NCI-H446 (cell line): Measurements from ENCODE around the gene GRM8.
A peak's percentile ranks its signal among the peaks of the same experiment; 100 is the strongest.

Experiments
- DNase-seq, 2 experiments: peaks; one replicate each; lab custom pipeline; 2025; lab: John Stamatoyannopoulos, UW

GRM8 gene

DNA sequence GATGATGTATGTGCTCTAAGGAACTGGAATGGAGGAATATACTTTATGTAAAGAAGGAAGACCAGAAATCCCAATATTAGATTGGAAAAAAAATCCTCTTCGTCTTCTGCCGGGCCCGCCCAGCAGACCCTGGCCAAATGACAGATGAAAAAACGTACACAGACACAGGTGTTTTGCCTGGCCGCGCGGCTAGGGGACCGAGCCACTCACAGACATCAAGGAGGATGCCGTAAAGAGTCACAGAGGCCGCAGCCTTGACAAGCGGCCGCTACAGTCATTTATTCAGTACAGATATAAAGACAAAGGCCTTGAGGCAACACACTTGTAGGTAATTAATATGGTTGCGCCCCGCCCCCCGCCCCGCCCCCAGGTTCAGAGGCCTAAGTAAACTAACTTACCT is 594.1 kb downstream of the GRM8 start:
- no peak for DNase-seq

DNA sequence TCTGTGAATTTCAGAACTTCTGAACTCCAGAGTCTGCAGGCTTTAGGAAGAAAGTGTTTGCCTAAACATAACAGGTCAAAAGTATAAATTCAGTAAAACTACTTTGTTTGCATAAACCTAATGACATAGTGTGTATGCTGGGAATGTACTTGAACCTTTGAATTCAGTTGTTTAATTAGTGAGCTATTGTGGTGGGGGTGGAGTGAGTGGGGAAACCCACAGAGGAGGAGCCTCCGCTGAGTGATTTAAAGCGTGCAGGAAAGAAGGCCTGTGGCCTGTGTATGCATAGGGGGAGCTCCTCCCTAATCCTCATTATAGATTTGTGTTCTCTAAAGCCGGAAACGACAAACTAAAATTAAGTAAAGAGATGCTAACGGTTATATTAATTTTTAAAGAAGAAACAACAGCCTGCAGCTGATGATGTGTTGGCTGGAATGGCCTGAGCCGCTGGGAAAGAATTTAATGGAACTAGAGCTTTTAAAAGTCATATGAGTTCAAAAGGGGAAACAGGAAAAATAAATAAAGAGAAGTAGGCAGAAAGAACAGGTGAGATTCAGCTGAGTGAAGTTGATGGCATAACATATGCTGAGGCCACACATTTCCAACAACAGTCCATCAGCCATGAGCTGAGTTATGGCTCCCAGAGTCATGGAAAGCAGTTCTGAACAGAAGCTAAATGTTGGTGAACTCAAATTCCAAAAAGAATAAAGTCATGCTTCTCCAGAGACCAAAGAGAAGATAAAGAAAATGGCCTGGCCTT is 595.0 kb downstream of the GRM8 start:
- no peak for DNase-seq

DNA sequence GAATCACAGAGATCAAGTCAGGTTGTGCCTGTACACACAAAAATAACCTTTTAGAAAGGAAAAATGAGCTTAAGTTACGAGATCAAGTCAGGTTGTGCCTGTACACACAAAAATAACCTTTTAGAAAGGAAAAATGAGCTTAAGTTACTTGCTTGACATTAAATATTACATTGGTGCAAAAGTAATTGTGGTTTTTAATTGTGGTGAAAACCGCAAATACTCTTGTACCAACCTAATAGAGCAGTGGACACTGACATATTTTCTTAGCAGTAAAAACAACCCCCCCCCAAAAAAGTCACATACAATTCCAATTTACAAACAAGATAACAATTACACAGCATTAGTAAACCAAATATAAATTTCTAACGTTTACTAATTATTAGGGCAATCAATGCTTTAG is 595.6 kb downstream of the GRM8 start:
- no peak for DNase-seq

DNA sequence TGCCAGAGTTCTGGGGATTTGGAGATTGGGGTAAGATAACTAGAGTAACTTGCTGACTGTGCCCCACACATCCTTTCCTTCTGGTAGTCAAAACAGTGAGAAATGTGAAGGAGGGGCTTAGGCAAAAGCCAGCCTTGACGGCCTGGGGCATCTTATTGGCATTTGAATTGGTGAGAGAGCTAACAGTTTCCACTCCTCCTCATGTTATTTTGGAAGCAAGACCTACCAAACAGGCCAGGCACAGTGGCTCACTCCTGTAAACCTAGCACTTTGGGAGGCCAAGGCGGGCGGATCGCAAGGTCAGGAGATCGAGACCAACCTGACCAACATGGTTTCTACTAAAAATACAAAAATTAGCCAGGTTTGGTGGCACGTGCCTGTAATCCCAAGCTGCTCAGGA is 596.6 kb downstream of the GRM8 start:
- DNase-seq: no peak

DNA sequence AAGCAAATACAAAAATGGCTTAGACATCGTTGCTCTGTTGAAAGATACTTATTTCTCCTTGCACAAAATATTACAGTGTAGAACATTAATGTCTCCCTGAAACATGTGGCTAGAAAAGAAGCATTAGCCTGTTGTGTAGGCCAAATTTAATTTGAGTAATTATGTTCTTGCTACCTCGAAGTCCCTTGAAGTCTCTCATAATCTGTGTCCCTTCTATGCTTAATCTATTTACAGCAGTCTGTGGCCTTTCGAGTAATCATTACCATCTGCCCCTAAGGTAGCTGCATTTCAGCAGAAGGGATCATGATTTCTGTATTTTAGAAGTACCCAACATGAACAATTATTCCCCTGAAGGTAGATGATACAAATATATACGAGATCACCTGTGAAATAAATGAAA is 615.2 kb downstream of the GRM8 start:
- DNase-seq: no peak

DNA sequence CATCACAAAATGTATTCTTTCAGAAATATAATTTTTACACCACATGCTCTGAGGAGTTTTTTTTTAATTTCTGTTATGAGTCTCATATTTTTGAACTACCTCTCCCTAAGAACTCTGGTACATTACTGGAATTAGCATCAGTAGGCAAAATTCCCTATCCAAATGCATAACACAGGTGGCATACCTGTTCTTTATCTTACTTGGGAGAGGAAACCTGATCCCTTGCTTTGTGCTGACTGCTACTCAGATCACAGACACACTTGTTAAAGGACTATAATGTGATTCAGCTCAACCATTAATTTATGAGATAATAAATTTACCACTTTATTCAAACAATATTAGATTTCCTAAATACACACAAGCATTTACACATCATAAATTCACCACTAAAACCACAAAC is 617.2 kb downstream of the GRM8 start:
- no peak for DNase-seq

DNA sequence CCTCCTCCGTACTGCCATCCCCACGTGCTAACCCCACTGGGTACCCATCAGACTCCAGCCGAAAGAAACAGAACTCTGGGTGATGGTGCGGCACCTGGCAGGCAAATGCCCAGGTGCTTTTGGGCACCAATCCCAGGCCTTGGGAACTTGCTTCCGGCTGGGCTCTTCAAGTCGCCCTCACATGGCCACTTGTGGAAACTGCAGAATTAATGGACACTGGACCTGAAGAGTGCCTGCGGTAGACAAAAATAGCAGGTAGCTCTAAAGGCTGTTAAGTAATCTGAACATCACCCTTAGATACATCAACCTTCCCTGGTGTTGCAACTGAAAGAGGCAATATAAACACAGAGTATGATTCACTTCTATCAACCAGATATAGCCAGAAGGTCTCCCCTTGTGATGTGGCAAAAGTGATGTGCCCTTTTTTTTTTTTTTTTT is 644.4 kb downstream of the GRM8 start:
- peak in 1 of 2 experiments; percentile 0 for DNase-seq

DNA sequence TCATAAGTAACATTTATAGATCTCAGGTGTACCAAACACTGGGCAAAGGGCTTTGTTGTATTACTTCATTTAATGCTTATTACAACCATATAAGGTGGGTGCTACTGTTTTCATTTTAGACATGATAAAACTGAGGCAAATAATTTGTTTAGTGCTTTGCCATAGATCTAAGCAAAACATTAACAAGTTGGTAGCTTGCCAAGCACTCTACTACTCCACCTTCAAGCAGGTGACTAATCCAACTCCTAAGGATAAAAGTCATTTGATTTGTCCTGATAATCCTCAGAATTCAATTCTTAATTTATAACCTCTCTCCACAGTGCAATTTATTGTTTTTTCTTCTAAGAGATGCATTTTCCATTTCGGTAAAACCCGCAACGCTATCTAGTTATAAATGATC is 646.4 kb downstream of the GRM8 start:
- no peak for DNase-seq

DNA sequence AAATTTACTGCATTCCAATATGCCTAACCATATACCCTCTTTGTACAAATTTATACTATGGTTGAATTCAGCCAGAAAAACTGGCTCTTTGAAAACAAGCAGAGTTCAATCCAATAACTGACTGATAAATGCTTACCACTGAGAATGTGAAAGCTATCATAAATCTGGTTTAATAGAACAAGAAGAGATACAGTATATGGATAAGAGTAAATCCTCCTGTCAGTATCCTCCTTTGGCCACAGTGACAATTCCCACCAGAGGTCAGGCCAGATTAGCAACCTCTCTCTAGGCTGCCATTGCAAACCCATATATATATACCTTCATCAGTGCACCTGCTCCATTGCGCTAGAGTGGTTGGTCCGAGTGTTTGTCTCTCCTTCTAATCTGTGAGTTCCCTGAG is 647.2 kb downstream of the GRM8 start:
- no peak for DNase-seq

DNA sequence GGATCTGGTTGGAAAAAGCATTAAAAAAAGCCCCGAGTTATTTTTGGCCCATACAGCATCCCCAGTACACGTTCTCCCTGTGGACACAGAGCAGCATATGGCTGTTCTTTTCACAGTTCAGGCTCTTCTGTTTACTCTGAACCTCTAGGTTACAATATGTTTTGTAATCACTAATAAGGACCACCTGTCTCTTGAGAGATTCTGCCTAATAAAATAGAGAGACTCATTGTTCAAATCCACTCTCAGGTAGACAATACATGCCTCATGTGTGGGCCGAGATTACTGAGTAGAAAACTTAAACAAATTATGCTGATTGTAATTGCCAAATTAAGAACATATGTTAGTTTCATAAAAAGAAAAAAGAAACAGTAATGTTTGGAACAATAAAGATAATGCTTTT is 647.7 kb downstream of the GRM8 start:
- peak in 1 of 2 experiments; percentile 1 for DNase-seq

DNA sequence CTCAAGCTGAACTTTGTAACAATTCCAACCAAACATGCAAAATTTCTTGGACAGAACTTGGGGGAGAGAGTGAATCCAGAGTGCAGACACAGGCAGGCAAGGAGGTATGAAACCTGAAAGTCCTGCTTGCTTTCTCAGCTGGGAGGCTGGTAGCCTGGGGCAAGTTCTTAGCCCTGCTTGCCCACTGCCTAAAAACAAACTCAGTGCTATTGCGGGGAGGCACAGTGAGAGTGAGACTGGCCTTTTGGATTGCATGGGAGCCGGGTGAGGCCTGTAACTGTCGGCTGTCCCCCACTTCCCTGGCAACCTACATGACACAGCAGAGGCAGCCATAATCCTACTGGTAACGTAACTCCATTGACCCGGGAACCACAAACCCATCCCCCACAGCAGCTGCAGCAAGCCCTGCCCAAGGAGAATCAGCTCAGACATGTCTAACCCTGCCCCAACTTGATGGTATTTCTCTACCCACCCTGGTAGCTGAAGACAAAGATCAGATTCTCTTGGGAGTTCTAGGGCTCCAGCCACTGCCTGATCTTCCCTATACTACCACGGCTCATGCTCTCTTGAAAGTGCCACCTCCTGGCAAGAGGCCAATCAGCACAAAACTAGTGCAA is 663.6 kb downstream of the GRM8 start:
- no peak for DNase-seq

DNA sequence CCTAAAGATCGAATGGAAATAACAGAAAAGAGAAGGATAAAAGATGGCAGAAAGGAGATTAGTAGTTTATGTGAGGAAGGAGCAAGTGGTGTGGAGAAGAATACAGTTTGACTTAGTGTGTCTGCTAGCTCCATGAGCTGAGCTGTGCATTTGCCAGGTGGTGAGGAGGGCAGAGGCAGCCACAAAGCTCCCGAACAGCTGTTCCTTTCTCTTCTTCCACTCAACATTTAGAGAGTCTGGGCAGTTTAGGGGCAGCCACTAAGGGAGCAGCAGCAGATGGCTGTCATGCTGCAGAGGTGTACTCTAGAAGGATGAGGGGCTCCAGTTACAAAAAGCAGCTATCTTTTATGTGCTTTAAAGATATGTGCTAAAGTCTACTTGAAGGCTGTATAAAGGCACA is 674.4 kb downstream of the GRM8 start:
- DNase-seq: peak in 1 of 2 experiments; percentile 19

DNA sequence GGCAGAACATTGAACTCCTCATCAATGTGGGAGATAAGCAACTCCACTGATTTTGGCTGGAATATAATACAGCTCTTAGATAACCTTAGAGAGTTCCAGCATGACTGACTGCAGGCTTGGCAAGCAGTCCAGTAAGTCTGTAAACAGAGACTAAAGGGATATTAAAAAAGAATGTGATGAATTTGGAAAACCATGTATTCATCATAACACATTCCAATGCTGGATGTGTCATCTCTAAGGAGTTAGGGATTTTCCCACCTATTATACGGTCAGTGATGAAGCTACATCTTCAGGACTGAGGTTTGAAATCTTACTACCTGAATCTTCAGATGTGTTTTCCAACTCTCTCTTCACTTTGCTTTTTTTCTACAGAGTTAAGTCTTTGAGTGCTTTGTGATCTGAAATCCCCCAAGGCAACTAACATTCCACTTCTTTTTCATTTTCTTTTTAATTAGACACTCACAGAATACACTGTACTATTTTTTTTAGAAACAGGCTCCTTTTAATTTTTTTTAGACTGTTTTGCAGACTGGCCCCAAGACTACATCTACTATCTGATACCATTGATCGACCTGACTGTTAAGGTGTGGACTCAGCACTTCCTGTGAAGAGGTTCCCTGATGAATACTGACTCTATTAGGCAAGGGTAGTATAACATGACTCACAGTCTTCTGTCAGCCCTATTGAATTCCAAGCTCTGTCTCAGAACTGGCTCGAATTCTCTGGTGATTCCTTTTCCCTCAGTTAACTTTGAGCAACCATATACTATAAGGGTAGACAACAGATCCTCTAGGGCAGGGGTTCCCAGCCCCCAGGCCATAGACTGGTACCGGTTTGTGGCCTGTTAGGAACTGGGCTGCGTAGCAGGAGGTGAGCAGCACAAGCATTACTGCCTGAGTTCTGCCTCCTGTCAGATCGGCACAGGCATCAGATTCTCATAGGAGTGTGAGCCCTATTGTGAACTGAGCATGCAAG is 678.2 kb downstream of the GRM8 start:
- no peak for DNase-seq

DNA sequence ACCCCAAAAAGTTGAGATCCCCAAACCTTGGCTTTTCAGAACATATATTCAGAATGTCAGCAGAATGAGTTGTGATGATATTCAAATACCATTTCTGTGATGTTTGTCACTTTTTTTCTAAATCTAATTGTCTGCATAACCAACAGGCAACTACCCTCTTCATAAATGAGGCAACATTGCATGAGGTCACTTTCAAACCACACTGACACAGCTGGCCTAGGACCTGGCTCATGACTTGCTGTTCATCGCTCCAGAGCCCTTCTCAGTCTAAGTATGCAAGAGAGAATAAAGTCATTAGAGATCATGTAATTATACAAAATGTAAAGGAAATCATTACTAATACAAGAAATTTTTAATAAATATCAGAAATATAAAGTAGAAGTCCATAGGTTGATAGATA is 681.9 kb downstream of the GRM8 start:
- no peak for DNase-seq

DNA sequence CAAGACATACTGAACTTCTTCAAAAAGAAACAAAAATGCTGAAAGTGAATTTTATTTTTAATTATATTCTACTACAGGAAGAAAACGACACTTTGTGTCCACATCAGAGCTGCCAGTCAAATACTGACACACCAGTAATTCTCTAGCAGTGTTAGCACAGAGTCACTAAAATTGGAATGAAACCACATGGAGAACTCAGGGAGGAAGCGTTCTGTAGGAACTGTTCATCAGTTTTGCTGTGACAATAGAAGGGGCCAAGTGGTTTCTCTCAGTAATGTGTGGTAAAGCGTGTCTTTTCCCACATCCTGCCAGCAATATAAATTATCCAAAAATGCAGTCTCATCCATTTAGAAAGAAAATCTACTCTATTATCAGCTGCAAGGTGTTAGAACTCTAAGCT is 683.3 kb downstream of the GRM8 start:
- no peak for DNase-seq

DNA sequence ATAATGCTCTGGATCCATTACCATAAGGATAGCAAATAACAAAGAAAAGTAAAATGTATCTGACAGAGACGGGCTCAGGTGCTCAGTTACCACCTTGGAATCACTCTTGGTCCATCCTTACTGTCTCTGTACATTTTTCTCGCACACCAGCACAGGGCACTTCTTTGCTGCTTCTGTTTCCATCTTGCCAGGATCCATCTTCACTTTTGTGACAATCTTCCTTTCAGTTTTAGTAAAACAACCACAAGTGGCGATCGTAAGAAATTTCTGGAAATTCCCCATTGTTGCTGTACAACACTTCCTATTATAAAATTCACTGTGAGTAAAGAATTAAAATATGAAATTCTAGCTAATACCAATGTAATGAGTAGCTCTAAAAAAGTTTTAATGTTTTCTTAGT is 695.5 kb downstream of the GRM8 start:
- DNase-seq: no peak

DNA sequence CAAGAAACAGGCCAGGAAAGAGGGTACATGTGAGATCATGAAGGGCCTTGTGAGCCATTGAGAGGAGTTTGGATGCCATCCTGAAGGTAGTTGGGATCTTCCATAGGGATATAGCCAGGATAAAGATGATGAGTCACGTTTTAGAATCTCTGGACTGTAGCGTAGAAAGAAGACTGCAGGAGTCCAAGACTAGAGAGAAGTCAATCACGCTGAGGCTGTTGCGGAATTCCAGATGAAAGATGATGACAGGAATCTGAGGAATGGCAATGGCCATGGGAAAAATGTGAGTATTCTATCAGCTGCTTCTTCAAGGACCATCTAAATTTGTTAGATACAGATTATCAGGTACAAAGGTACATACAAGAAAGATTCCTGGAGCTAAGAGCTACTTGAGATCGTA is 711.3 kb downstream of the GRM8 start:
- DNase-seq: no peak

DNA sequence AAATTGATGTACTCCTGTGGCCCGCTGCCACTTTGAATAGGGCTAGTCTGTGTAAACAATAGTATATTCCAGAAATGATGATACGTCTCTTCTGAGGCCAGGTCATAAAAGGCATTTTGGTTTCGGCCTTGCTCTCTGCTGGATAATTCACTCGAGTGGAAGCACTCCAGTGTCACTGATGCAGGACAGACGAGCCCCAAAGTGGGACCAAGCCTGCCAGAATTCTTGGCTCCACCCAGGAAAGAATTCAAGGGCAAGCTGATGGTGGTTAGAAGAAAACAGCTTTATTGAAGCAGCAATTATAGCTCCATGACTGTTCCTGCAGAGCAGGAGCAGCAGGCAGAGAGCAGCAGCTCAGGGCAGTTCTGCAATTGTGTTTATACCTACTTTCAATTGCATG is 717.6 kb downstream of the GRM8 start:
- DNase-seq: no peak

DNA sequence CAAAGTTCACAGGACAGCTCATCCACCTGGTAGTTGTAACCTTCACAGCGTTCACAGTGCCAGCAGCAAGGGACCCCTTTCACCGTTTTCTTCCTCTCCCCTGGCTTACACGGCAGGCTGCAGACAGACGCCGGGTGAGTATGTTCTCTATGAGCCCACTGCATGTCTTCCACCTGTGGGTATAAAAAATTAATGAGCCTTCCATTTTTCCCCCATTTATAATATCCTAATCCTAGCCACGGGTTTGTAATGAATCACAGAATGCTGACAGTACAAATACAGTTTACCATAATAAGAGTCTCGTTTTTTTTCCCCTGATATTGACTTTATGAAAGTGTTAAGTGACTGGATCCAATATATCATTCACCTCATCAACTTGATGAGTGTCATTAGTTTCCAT is 719.0 kb downstream of the GRM8 start:
- DNase-seq: no peak

DNA sequence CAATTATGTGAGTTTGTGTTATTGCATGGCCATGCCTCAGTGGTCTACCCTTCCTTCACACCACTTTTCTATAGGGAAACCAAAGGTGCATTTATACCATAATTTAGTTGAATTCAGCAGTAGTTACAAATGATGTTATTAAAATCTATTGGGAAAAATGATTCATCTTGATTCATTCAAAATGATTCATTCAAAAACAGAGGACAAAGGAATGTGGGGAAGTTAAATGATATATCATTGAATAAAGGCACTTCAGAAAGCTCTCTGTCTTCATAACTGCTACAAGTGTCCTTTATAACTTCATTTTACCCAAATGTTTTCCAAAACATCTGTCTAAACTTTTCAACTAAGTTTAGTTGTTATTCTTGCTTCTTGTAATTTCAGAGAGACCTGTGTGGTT is 722.9 kb downstream of the GRM8 start:
- DNase-seq: no peak

DNA sequence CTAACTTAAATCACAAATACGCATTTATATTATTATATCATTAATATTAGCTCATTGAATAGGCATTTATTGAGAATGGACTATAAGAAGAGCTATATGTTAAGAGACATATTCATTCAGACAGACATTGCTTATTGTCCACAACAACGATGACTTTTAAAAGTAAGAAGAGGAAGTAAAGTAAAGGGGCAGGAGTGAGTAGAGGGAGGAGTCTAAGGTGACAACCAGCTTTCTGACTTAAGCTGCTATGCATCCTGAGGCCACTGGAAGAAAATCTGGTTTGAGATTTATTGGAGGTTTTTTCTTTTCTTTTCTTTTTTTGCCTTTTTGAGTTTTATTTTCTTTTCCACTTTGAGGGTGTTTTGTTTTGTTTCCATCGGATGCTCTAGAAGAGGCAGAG is 723.5 kb downstream of the GRM8 start:
- DNase-seq: no peak

DNA sequence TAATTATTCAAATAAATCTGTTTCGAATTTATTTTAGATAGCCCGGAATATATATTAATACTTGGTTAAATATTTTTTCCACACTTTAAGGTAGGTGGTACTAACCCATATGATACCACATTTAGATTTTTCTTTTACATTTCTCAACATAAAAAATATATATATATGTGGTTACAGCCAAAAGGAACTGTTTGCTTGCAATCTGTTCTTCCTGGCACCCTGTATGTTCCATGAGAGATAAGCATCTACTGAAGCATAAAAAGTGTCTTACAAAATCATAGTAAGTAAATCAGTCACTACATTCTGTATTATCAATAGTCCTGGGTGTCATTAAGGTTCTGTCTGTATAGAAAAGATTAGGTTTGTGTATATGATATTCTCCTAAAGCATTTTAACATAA is 726.8 kb downstream of the GRM8 start:
- DNase-seq: no peak

DNA sequence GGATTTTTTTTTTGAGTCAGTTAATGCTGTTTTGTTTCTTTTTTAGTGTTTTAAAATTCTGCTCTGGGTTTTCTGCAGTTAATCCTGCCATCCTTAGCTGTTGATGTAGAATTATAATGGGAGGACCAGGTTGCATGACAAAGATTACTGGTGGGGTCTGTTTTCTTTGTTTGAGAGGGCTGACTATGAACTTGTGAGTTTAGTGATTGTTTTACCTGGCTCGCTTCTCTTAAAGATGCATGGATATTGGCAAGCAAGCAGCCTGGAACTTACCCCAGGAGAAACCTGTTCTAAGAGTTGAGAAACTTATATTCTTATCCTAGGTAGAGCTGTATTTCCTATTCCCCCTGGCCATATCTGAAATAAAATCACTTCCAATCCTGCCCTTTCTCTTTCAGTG is 727.8 kb downstream of the GRM8 start:
- no peak for DNase-seq
